ENCODE measurements around the gene LDHAL6B.

LDHAL6B gene

GRCh38 chr15:59221511-59222505 lies 15.2 kb downstream of the LDHAL6B start:
- no peak for DNase-seq

GRCh38 chr15:59222906-59223550 lies 16.4 kb downstream of the LDHAL6B start:
- no peak for DNase-seq

GRCh38 chr15:59223736-59224135 lies 17.1 kb downstream of the LDHAL6B start:
- no peak for DNase-seq

- DNase-seq: no peak
These were observed 17.8 kb downstream of the LDHAL6B start for GRCh38 chr15:59224474-59224873.

- DNase-seq: no peak
These were observed 20.4 kb downstream of the LDHAL6B start for GRCh38 chr15:59227021-59227420.

GRCh38 chr15:59229015-59229414 lies 22.4 kb downstream of the LDHAL6B start:
- no peak for DNase-seq

- DNase-seq: no peak
These were observed 22.8 kb downstream of the LDHAL6B start for GRCh38 chr15:59229453-59229852.

GRCh38 chr15:59230531-59231055 lies 23.9 kb downstream of the LDHAL6B start:
- no peak for DNase-seq

- no peak for DNase-seq
These were observed 25.8 kb downstream of the LDHAL6B start for GRCh38 chr15:59232476-59232875.

GRCh38 chr15:59236394-59236793 lies 29.8 kb downstream of the LDHAL6B start:
- no peak for DNase-seq

GRCh38 chr15:59237119-59237855 lies 30.6 kb downstream of the LDHAL6B start:
- DNase-seq: no peak

- no peak for DNase-seq
These were observed 31.3 kb downstream of the LDHAL6B start for GRCh38 chr15:59237924-59238331.

GRCh38 chr15:59240036-59240435 lies 33.4 kb downstream of the LDHAL6B start:
- no peak for DNase-seq

GRCh38 chr15:59242649-59243048 lies 36.0 kb downstream of the LDHAL6B start:
- no peak for DNase-seq

GRCh38 chr15:59243622-59244021 lies 37.0 kb downstream of the LDHAL6B start:
- no peak for DNase-seq

- no peak for DNase-seq
These were observed 37.7 kb downstream of the LDHAL6B start for GRCh38 chr15:59244337-59244736.

GRCh38 chr15:59245559-59245958 lies 38.9 kb downstream of the LDHAL6B start:
- no peak for DNase-seq

- peak; percentile 28 for DNase-seq
These were observed 40.7 kb downstream of the LDHAL6B start for GRCh38 chr15:59247364-59247763.

GRCh38 chr15:59249816-59250215 lies 43.2 kb downstream of the LDHAL6B start:
- no peak for DNase-seq

- no peak for DNase-seq
These were observed 43.6 kb downstream of the LDHAL6B start for GRCh38 chr15:59250249-59250648.

GRCh38 chr15:59251001-59251845 lies 44.6 kb downstream of the LDHAL6B start:
- no peak for DNase-seq

GRCh38 chr15:59252137-59252536 lies 45.5 kb downstream of the LDHAL6B start:
- DNase-seq: no peak

Measured in activated T-cell treated with anti-CD3 and anti-CD28 coated beads, Interleukin-2, amount 50 U/mL, for 1 hour (primary cell).